HL-60 (cell line): ENCODE measurements around the gene STRA6.

Experiments used
- DNase-seq, 2 experiments: peaks; one replicate each; pipeline ENCODE4 v3.0.0-alpha.2; 2010 to 2020; ENCODE audit warnings: low read depth in 1 of 2, low spot score in 1 of 2
- H3K27ac ChIP-seq: fragments of 250-450 bp; sonication (Bioruptor Pico); replicated peaks from 2 replicates; pipeline ENCODE4 v1.5.1; 2020; ENCODE audit warnings: mild to moderate bottlenecking, moderate library complexity
- H3K27me3 ChIP-seq: fragments of 250-450 bp; sonication (Bioruptor Pico); 2 replicates; pipeline ENCODE4 v1.5.1; 2021; ENCODE audit warnings: mild to moderate bottlenecking, moderate library complexity; ENCODE audit not compliant: insufficient read depth, poor library complexity, severe bottlenecking
- H3K4me3 ChIP-seq: replicated peaks from 2 replicates; pipeline ENCODE4 v1.5.1; 2011; ENCODE audit warnings: mild to moderate bottlenecking, control low read depth, low read length; ENCODE audit not compliant: insufficient read depth
- CTCF ChIP-seq: IDR thresholded peaks from one replicate; pipeline ENCODE4 v1.5.1; 2011; ENCODE audit warnings: low read length, control low read depth, inconsistent platforms; ENCODE audit not compliant: insufficient read depth
- GABPA ChIP-seq: IDR thresholded peaks from 2 replicates; pipeline ENCODE4 v1.6.1; 2012; ENCODE audit warnings: low read depth
- POLR2AphosphoS5 ChIP-seq: IDR thresholded peaks from 2 replicates; pipeline ENCODE4 v1.6.1; 2012; ENCODE audit warnings: low read depth
- REST ChIP-seq: IDR thresholded peaks from 2 replicates; pipeline ENCODE4 v1.6.1; 2012; ENCODE audit warnings: low read depth; ENCODE audit not compliant: insufficient replicate concordance
- SPI1 ChIP-seq: IDR thresholded peaks from 2 replicates; pipeline ENCODE4 v1.6.1; 2012; ENCODE audit warnings: low read depth, mild to moderate bottlenecking, borderline replicate concordance

STRA6 gene

GRCh38 chr15:74193299-74193718, 9.3 kb downstream of the STRA6 start:
- TF ChIP-seq SPI1 = no peak
- TF ChIP-seq REST = no peak
- no peak for TF ChIP-seq POLR2AphosphoS5
- no peak for TF ChIP-seq GABPA
- TF ChIP-seq CTCF = no peak
- peaks cover 3% of the 10 kb centered on the region for H3K27me3 ChIP-seq
- H3K27ac ChIP-seq = no peak overlapping the region
- no peak for DNase-seq
- H3K4me3 ChIP-seq = no peak overlapping the region

- no peak for DNase-seq
- no peak overlapping the region for H3K4me3 ChIP-seq
- no peak overlapping the region for H3K27ac ChIP-seq
- TF ChIP-seq REST (no peak), CTCF (no peak), GABPA (no peak), SPI1 (no peak), POLR2AphosphoS5 (no peak)
- H3K27me3 ChIP-seq = peaks cover 3% of the 10 kb centered on the region
These were observed 9.8 kb downstream of the STRA6 start for GRCh38 chr15:74192751-74193150.

GRCh38 chr15:74191798-74192197, 10.8 kb downstream of the STRA6 start:
- Histone ChIP-seq H3K27me3 (peaks cover 3% of the 10 kb centered on the region), H3K27ac (no peak overlapping the region), H3K4me3 (no peak overlapping the region)
- DNase-seq = no peak
- no peak for TF ChIP-seq CTCF

- Histone ChIP-seq H3K27me3 (peaks cover 2% of the 10 kb centered on the region), H3K27ac (no peak overlapping the region), H3K4me3 (no peak overlapping the region)
- DNase-seq = no peak
- no peak for TF ChIP-seq POLR2AphosphoS5
- TF ChIP-seq GABPA = no peak
- no peak for TF ChIP-seq REST
- no peak for TF ChIP-seq CTCF
- TF ChIP-seq SPI1 = no peak
These were observed 14.4 kb downstream of the STRA6 start for GRCh38 chr15:74188216-74188615.
